NB4 (cell line): Measurements from ENCODE around the gene PGF.

Experiments used
- MYC ChIP-seq: IDR thresholded peaks from 2 replicates; pipeline ENCODE4 v1.6.1; 2011; ENCODE audit warnings: low read depth, low read length
- POLR2A ChIP-seq: IDR thresholded peaks from 2 replicates; pipeline ENCODE4 v1.6.1; 2011; ENCODE audit warnings: mild to moderate bottlenecking; ENCODE audit not compliant: insufficient read length; ENCODE audit errors: extremely low read depth
- TF ChIP-seq, protein P1 (sequence below): IDR thresholded peaks from one replicate; pipeline ENCODE4 v1.5.1; 2012; ENCODE audit warnings: low read depth, low read length
- TF ChIP-seq, protein P2 (sequence below): IDR thresholded peaks from 2 replicates; pipeline ENCODE4 v1.6.1; 2011; ENCODE audit warnings: low read depth, low read length

DNA sequence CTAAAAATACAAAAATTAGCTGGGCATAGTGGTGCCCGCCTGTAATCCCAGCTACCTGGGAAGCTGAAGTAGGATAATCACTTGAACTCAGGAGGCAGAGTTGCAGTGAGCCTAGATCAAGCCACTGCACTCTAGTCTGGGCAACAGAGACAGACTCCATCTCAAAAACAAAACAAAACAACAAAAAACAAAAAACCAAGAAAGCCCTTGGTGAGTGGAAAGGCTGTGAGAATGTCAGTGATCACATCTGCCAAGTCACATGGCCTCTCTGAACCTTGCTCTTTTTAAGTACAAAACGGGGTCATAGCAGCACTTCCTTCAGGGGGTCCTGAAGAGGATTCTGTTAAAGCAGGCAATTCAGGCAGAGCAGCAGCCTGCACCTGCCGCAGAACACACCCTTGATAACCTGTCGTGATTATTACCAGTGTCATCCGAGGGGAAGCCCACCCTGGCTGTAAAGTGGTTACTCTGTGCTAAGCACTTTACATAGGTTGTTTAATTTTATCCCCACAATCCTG, 41.9 kb downstream of the PGF start:
- TF ChIP-seq, protein P1, sequence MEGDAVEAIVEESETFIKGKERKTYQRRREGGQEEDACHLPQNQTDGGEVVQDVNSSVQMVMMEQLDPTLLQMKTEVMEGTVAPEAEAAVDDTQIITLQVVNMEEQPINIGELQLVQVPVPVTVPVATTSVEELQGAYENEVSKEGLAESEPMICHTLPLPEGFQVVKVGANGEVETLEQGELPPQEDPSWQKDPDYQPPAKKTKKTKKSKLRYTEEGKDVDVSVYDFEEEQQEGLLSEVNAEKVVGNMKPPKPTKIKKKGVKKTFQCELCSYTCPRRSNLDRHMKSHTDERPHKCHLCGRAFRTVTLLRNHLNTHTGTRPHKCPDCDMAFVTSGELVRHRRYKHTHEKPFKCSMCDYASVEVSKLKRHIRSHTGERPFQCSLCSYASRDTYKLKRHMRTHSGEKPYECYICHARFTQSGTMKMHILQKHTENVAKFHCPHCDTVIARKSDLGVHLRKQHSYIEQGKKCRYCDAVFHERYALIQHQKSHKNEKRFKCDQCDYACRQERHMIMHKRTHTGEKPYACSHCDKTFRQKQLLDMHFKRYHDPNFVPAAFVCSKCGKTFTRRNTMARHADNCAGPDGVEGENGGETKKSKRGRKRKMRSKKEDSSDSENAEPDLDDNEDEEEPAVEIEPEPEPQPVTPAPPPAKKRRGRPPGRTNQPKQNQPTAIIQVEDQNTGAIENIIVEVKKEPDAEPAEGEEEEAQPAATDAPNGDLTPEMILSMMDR: no peak
- TF ChIP-seq, protein P2, sequence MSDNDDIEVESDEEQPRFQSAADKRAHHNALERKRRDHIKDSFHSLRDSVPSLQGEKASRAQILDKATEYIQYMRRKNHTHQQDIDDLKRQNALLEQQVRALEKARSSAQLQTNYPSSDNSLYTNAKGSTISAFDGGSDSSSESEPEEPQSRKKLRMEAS: no peak
- TF ChIP-seq POLR2A (no peak), MYC (no peak)
